ENCODE results near the gene PRRC1. TPM values are rescaled to one million over a fixed set of nuclear protein-coding genes. Genes with fewer than 3 reads are reported as not detected.

The PRRC1 gene
- polyA plus RNA-seq, 3 donors, result 10.8 to 20.6 (median 17.9) TPM

GRCh38 chr5:127599847-127600246, 82.4 kb downstream of the PRRC1 start:
- WGBS (ENCODE audit: insufficient coverage), result 100% methylated on average over 1 of the region's 4 CpGs
- H3K4me3 Mint-ChIP-seq, result no peak overlapping the region

GRCh38 chr5:127601111-127601510, 83.7 kb downstream of the PRRC1 start:
- intact Hi-C loops (cut with micrococcal nuclease), result no loop called here
- H3K4me1 Mint-ChIP-seq, result peaks cover 3% of the 10 kb centered on the region
- Histone ChIP-seq H3K9ac (ENCODE audit: insufficient read depth, low read length, poor library complexity, severe bottlenecking) (no peak overlapping the region), H3K4me1 (ENCODE audit: control insufficient read depth in 1 of 2, insufficient read depth in 2 of 2, low read length in 2 of 2) (no peaks in the 10 kb centered on the region), H3K79me2 (ENCODE audit: insufficient read depth, low read length) (no peaks in the 10 kb centered on the region), H3K36me3 (replicated peaks in 1 of 2; ENCODE audit: control insufficient read depth in 1 of 2, insufficient read depth in 2 of 2, low read length in 2 of 2) (no peaks in the 10 kb centered on the region), H4K20me1 (ENCODE audit: insufficient read depth, low read length) (no peaks in the 10 kb centered on the region), H3K9me3 (replicated peaks in 1 of 2; ENCODE audit: control insufficient read depth in 1 of 2, insufficient read depth in 1 of 2, low read length in 2 of 2) (no peaks in the 10 kb centered on the region), H2AFZ (ENCODE audit: insufficient read depth, low read depth, low read length, poor library complexity, severe bottlenecking) (no peak overlapping the region), H3K27me3 (ENCODE audit: control insufficient read depth in 2 of 2, insufficient read depth in 2 of 2, low read length in 2 of 2) (no peaks in the 10 kb centered on the region), H3K27ac (ENCODE audit: low read depth in 1 of 2, low read length in 2 of 2) (no peak overlapping the region), H3K4me3 (replicated peaks in 1 of 3; ENCODE audit: low read depth in 2 of 3, low read length in 3 of 3) (no peak overlapping the region), H3K4me2 (replicated peaks; ENCODE audit: extremely low read depth, low read length, poor library complexity, severe bottlenecking) (no peak overlapping the region)
- H3K27ac Mint-ChIP-seq, result no peak overlapping the region
- DNase-seq, result no peak
- no peak for TF ChIP-seq CTCF (IDR thresholded peaks at IDR 0.05)
- no peak overlapping the region for H3K4me3 Mint-ChIP-seq
- H3K9me3 Mint-ChIP-seq, result peaks cover 0 to 6% (median 0%) of the 10 kb centered on the region in 7 donors
- no peaks in the 10 kb centered on the region for H3K36me3 Mint-ChIP-seq
- WGBS (ENCODE audit: insufficient coverage), result no CpG with 5 or more reads among the region's 1 CpG
- H3K27me3 Mint-ChIP-seq (ENCODE audit: low read depth in 3 of 3), result peaks cover 0 to 3% (median 0%) of the 10 kb centered on the region in 3 donors

More at GRCh38 chr5:127599847-127600246, 82.4 kb downstream of the PRRC1 start:
- DNase-seq, result no peak
- no peak for TF ChIP-seq CTCF (IDR thresholded peaks at IDR 0.05)
- no peaks in the 10 kb centered on the region for H3K36me3 Mint-ChIP-seq
- peaks cover 3% of the 10 kb centered on the region for H3K4me1 Mint-ChIP-seq
- H3K27me3 Mint-ChIP-seq (ENCODE audit: low read depth in 3 of 3), result peaks cover 0 to 3% (median 0%) of the 10 kb centered on the region in 3 donors
- no peaks in the 10 kb centered on the region for H3K4me1 ChIP-seq (ENCODE audit: control insufficient read depth in 1 of 2, insufficient read depth in 2 of 2, low read length in 2 of 2)
- H2AFZ ChIP-seq (ENCODE audit: insufficient read depth, low read depth, low read length, poor library complexity, severe bottlenecking), result no peak overlapping the region
- no peak overlapping the region for H3K27ac ChIP-seq (ENCODE audit: low read depth in 1 of 2, low read length in 2 of 2)
- intact Hi-C loops (cut with micrococcal nuclease), result no loop called here
- no peaks in the 10 kb centered on the region for H3K9me3 ChIP-seq (replicated peaks in 1 of 2; ENCODE audit: control insufficient read depth in 1 of 2, insufficient read depth in 1 of 2, low read length in 2 of 2)
- H3K4me2 ChIP-seq (replicated peaks; ENCODE audit: extremely low read depth, low read length, poor library complexity, severe bottlenecking), result no peak overlapping the region
- H3K4me3 ChIP-seq (replicated peaks in 1 of 3; ENCODE audit: low read depth in 2 of 3, low read length in 3 of 3), result no peak overlapping the region
- H3K27me3 ChIP-seq (ENCODE audit: control insufficient read depth in 2 of 2, insufficient read depth in 2 of 2, low read length in 2 of 2), result no peaks in the 10 kb centered on the region
- no peaks in the 10 kb centered on the region for H4K20me1 ChIP-seq (ENCODE audit: insufficient read depth, low read length)
- no peak overlapping the region for H3K27ac Mint-ChIP-seq
- H3K9me3 Mint-ChIP-seq, result peaks cover 0 to 6% (median 0%) of the 10 kb centered on the region in 7 donors
- no peaks in the 10 kb centered on the region for H3K79me2 ChIP-seq (ENCODE audit: insufficient read depth, low read length)
- no peak overlapping the region for H3K9ac ChIP-seq (ENCODE audit: insufficient read depth, low read length, poor library complexity, severe bottlenecking)
- no peaks in the 10 kb centered on the region for H3K36me3 ChIP-seq (replicated peaks in 1 of 2; ENCODE audit: control insufficient read depth in 1 of 2, insufficient read depth in 2 of 2, low read length in 2 of 2)

Measured in CD14-positive monocyte (primary cell).